Activated T-cell treated with anti-CD3 and anti-CD28 coated beads for 4 hours (primary cell): ENCODE results near the gene HSPA12B.

Source experiments
- DNase-seq: peaks from one replicate; pipeline ENCODE4 v3.0.0-alpha.2; 2020

Gene HSPA12B

GRCh38 chr20:3732327-3733118 is at the start of gene HSPA12B:
Gene HSPA12B (plus strand): TSS chr20:3732685. CDS start chr20:3738675, 5,990 bp downstream.
- DNase-seq = no peak

GRCh38 chr20:3685341-3685740 is 47.1 kb upstream of the HSPA12B start:
- no peak for DNase-seq

- DNase-seq = no peak
Measured at GRCh38 chr20:3686421-3686820, 46.1 kb upstream of the HSPA12B start.

- no peak for DNase-seq
Measured at GRCh38 chr20:3686867-3687321, 45.6 kb upstream of the HSPA12B start.

- no peak for DNase-seq
Measured at GRCh38 chr20:3687655-3688054, 44.8 kb upstream of the HSPA12B start.

- DNase-seq = no peak
Measured at GRCh38 chr20:3689978-3690377, 42.5 kb upstream of the HSPA12B start.

- no peak for DNase-seq
Measured at GRCh38 chr20:3690413-3690812, 42.1 kb upstream of the HSPA12B start.

GRCh38 chr20:3691306-3691705 is 41.2 kb upstream of the HSPA12B start:
- no peak for DNase-seq

GRCh38 chr20:3691897-3692296 is 40.6 kb upstream of the HSPA12B start:
- no peak for DNase-seq

- DNase-seq = no peak
Measured at GRCh38 chr20:3692706-3693294, 39.7 kb upstream of the HSPA12B start.

- no peak for DNase-seq
Measured at GRCh38 chr20:3693376-3693775, 39.1 kb upstream of the HSPA12B start.

GRCh38 chr20:3694864-3695263 is 37.6 kb upstream of the HSPA12B start:
- DNase-seq = no peak

- no peak for DNase-seq
Measured at GRCh38 chr20:3696200-3696599, 36.3 kb upstream of the HSPA12B start.

GRCh38 chr20:3696745-3697587 is 35.5 kb upstream of the HSPA12B start:
- no peak for DNase-seq

GRCh38 chr20:3697588-3698305 is 34.7 kb upstream of the HSPA12B start:
- DNase-seq = no peak

- no peak for DNase-seq
Measured at GRCh38 chr20:3698591-3699001, 33.9 kb upstream of the HSPA12B start.

GRCh38 chr20:3699037-3699436 is 33.4 kb upstream of the HSPA12B start:
- DNase-seq = no peak

- DNase-seq = no peak
Measured at GRCh38 chr20:3701061-3701998, 31.2 kb upstream of the HSPA12B start.

- no peak for DNase-seq
Measured at GRCh38 chr20:3702611-3703391, 29.7 kb upstream of the HSPA12B start.

GRCh38 chr20:3704087-3704486 is 28.4 kb upstream of the HSPA12B start:
- no peak for DNase-seq

GRCh38 chr20:3705491-3705969 is 27.0 kb upstream of the HSPA12B start:
- no peak for DNase-seq
